Measurements from ENCODE around the gene PLPP4. TPM values are rescaled to one million over a fixed set of nuclear protein-coding genes. Genes with fewer than 3 reads are reported as not detected.

The PLPP4 gene
- total RNA-seq, 6 donors from 2014 or later: 0.20 to 0.54 TPM; not detected in 4

GRCh38 chr10:120597902-120598301, 140.9 kb downstream of the PLPP4 start:
- no peak for TF ChIP-seq EP300 (IDR thresholded peaks at IDR 0.05)
- TF ChIP-seq POLR2A (IDR thresholded peaks at IDR 0.05): no peak
- TF ChIP-seq, protein P1, sequence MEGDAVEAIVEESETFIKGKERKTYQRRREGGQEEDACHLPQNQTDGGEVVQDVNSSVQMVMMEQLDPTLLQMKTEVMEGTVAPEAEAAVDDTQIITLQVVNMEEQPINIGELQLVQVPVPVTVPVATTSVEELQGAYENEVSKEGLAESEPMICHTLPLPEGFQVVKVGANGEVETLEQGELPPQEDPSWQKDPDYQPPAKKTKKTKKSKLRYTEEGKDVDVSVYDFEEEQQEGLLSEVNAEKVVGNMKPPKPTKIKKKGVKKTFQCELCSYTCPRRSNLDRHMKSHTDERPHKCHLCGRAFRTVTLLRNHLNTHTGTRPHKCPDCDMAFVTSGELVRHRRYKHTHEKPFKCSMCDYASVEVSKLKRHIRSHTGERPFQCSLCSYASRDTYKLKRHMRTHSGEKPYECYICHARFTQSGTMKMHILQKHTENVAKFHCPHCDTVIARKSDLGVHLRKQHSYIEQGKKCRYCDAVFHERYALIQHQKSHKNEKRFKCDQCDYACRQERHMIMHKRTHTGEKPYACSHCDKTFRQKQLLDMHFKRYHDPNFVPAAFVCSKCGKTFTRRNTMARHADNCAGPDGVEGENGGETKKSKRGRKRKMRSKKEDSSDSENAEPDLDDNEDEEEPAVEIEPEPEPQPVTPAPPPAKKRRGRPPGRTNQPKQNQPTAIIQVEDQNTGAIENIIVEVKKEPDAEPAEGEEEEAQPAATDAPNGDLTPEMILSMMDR (IDR thresholded peaks at IDR 0.05): no peak
- no peak for TF ChIP-seq POLR2AphosphoS5 (IDR thresholded peaks at IDR 0.05)
- no peaks in the 10 kb centered on the region for H3K4me1 ChIP-seq
- no peak overlapping the region for H3K27ac ChIP-seq
- DNase-seq (no peak), ATAC-seq (ENCODE audit: low FRiP score in 2 of 2) (no peak)
- no peaks in the 10 kb centered on the region for H3K27me3 ChIP-seq
- WGBS, 2 donors: 70 to 83% methylated on average over 3 of the region's 3 CpGs
- no peak overlapping the region for H3K4me3 ChIP-seq
- no peaks in the 10 kb centered on the region for H3K9me3 ChIP-seq
- H3K36me3 ChIP-seq: no peaks in the 10 kb centered on the region

DNA sequence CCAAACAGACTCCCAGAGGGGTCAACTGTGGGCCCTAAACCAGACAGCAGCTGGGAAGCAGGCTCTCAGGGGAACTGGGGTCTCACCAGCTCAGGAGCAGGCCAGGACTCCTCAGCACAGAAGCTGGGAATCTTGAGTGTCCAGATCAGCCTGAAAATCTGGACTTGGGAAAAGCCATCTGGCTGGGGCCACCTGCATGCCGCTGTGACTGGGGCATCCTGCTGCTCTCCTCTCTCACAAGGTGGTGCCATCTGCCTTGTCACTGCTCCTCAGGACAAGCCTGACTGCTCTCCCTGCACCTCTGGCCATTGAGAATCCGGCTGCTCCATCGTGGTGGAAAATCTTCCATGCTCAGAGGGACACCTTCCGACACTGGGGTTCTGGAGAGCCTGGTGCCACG, 141.4 kb downstream of the PLPP4 start:
- TF ChIP-seq EP300 (IDR thresholded peaks at IDR 0.05): no peak
- TF ChIP-seq, protein P1 (IDR thresholded peaks at IDR 0.05): peak in 1 of 6 experiments; percentile 16
- WGBS, 2 donors: 64 to 67% methylated on average over 4 to 5 of the region's 5 CpGs
- Histone ChIP-seq H3K36me3 (no peaks in the 10 kb centered on the region), H3K9me3 (no peaks in the 10 kb centered on the region), H3K27ac (no peak overlapping the region), H3K4me3 (no peak overlapping the region), H3K27me3 (no peaks in the 10 kb centered on the region), H3K4me1 (no peaks in the 10 kb centered on the region)
- DNase-seq (no peak), ATAC-seq (ENCODE audit: low FRiP score in 2 of 2) (no peak)

GRCh38 chr10:120599200-120599724, 142.2 kb downstream of the PLPP4 start:
- 71 to 74% methylated on average over 9 of the region's 9 CpGs for WGBS, 2 donors
- TF ChIP-seq, protein P1 (IDR thresholded peaks at IDR 0.05): no peak
- no peak for TF ChIP-seq POLR2AphosphoS5 (IDR thresholded peaks at IDR 0.05)
- TF ChIP-seq POLR2A (IDR thresholded peaks at IDR 0.05): no peak
- TF ChIP-seq EP300 (IDR thresholded peaks at IDR 0.05): no peak
- H3K27ac ChIP-seq: no peak overlapping the region
- H3K27me3 ChIP-seq: no peaks in the 10 kb centered on the region
- no peak overlapping the region for H3K4me3 ChIP-seq
- no peaks in the 10 kb centered on the region for H3K9me3 ChIP-seq
- DNase-seq (no peak), ATAC-seq (ENCODE audit: low FRiP score in 2 of 2) (no peak)
- H3K36me3 ChIP-seq: no peaks in the 10 kb centered on the region
- no peaks in the 10 kb centered on the region for H3K4me1 ChIP-seq

GRCh38 chr10:120600871-120601649, 144.0 kb downstream of the PLPP4 start:
- WGBS, 2 donors: 41 to 68% methylated on average over 11 to 12 of the region's 12 CpGs
- ATAC-seq (ENCODE audit: low FRiP score in 2 of 2): peak in 1 of 2 donors; percentile 29

More at GRCh38 chr10:120600871-120601649, 144.0 kb downstream of the PLPP4 start:
- Histone ChIP-seq H3K36me3 (no peaks in the 10 kb centered on the region), H3K4me3 (no peak overlapping the region), H3K27me3 (no peaks in the 10 kb centered on the region), H3K27ac (no peak overlapping the region), H3K4me1 (no peaks in the 10 kb centered on the region), H3K9me3 (no peaks in the 10 kb centered on the region)
- peak in 1 of 2 donors; percentile 40 for DNase-seq
- TF ChIP-seq EP300 (IDR thresholded peaks at IDR 0.05) (no peak), POLR2A (IDR thresholded peaks at IDR 0.05) (no peak), POLR2AphosphoS5 (IDR thresholded peaks at IDR 0.05) (no peak)
- TF ChIP-seq, protein P1 (IDR thresholded peaks at IDR 0.05): no peak

Data from upper lobe of left lung (tissue), 6 donors.